HG02840 (cell line): Measurements from ENCODE around the gene MED12L.
"Not testable (repeated sequence)": the region's sequence is repeated elsewhere in the genome, so short reads cannot be mapped to it uniquely, and the experiment has no call there.

Experiments used
- ATAC-seq: cut with Tn5 transposase; IDR thresholded peaks from one replicate; pipeline ENCODE4 v1.9.1; 2021; ENCODE audit warnings: mild to moderate bottlenecking, moderate library complexity, moderate number of reproducible peaks; ENCODE audit not compliant: unreplicated experiment, low FRiP score

Gene MED12L

GRCh38 chr3:151085227-151085888 lies at the start of gene MED12L:
Gene MED12L (plus strand): TSS chr3:151085664. CDS start chr3:151086927, 1,263 bp downstream.
- peak; percentile 49 for ATAC-seq

- ATAC-seq: no peak
Measured at GRCh38 chr3:151037746-151038477, 47.6 kb upstream of the MED12L start.

DNA sequence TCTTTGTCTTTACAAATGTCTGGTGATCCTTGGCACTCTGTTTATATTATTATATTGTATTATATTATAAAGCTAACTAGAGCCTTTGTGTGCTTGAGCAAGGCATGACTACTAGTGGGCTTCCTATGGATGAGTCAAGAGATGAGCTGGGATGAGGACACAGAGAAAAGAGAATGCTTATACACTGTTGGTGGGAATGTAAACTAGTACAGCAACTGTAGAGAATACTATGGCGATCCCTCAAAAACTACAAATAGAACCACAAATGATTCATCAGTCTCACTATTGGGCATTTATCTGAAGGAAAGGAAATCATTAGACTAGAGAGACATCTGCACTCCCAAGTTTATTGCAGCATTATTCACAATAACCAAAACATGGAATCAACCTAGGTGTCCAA lies 40.8 kb upstream of the MED12L start:
- ATAC-seq: no peak

GRCh38 chr3:151047636-151048035 lies 37.8 kb upstream of the MED12L start:
- no peak for ATAC-seq

DNA sequence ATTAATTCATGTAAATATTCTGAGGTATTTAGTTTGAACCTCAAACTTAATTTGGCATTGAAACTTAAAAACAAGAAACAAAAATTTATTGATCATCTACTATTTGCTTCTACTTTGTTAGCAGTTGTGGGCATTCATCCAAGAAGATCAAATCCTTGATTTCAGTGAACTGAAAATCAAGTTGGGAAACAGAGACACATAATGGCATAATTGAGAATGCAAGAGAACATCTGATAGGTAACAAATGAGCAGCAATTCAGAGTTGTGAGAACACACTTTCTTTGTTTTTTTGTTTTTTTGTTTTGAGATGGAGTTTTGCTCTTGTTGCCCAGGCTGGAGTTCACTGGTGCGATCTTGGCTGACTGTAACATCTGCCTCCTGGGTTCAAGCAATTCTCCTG lies 33.9 kb upstream of the MED12L start:
- no peak for ATAC-seq

DNA sequence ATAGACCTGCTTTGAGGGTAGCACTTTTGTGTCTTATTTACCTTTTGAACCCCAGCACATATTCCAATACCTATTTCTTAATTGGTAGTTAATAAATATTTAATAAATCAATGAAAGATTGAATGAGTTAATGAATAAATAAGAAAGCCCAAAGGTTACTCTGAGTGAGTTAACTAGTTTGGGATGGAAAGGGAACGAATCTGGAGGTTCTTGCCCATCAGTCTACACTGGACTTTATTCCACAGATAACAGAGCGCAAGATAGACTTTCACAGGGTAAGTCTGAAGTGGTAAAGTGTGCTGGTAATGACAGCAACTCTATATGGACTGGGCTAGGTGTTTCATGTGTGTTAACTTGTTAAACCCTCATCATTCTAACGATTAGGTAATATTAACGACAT lies 33.1 kb upstream of the MED12L start:
- ATAC-seq: no peak

DNA sequence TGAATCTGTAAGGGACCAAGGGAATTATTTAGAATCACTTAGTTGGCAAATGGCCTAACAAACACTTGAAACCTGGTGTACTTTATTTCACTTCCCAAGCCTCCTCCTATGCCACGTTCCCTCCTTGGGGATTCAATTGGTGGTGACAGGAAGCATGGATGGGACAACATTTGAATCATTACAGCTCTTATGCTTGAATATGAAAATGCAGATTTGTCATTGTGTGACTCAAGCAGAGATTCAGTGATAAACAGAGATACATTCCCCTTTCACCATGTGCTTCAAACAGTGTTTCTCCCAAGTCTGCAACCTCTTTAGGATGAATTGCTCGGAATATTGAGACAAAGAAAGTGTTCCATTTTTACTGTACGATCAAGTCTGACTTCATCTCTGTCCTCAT lies 32.7 kb upstream of the MED12L start:
- no peak for ATAC-seq

- ATAC-seq: no peak
Measured at GRCh38 chr3:151058740-151059139, 26.7 kb upstream of the MED12L start.

- ATAC-seq: no peak
Measured at GRCh38 chr3:151062611-151063010, 22.9 kb upstream of the MED12L start.

GRCh38 chr3:151067158-151067557 lies 18.3 kb upstream of the MED12L start:
- ATAC-seq: no peak

GRCh38 chr3:151072842-151073241 lies 12.6 kb upstream of the MED12L start:
- not testable (repeated sequence) for ATAC-seq

DNA sequence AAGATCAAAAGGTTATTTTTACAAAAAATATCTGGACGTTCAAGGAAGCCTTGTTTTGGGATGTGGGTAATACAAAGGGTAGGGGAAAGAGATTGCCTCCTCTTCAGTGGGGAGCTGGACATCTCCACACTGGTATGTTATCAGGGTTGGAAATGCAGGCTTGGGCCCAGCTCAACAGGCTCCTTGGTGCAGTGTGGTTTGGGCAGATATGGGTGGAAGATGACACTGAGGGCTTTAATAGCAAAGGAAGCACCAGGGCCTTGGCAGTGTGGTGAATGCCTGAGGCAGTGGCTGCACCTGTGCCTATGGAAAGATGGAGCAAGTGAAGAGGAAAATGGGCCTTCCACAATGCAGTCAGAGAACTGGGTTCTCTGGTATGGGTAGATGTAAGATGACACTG lies 11.2 kb upstream of the MED12L start:
- no peak for ATAC-seq

- ATAC-seq: no peak
Measured at GRCh38 chr3:151075869-151076562, 9.4 kb upstream of the MED12L start.

DNA sequence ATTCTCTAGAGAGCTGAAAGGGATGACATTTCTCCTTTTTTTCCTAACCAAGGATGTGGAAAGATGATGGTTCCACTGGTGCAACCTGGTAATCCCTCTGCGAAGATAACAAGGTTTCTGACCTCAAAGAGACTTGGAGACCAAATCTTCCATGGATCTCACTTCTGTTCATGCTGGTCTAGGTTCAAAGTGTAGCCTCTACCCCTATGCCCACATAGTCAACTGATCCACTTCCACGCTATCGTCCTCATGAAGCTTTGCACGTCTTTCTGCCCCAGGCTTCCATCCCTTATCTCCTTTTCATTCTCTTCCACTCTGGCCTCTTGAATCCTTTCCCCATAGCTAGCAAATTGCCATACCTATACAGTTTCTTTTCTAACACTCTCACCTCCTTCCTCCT lies 8.8 kb upstream of the MED12L start:
- no peak for ATAC-seq

DNA sequence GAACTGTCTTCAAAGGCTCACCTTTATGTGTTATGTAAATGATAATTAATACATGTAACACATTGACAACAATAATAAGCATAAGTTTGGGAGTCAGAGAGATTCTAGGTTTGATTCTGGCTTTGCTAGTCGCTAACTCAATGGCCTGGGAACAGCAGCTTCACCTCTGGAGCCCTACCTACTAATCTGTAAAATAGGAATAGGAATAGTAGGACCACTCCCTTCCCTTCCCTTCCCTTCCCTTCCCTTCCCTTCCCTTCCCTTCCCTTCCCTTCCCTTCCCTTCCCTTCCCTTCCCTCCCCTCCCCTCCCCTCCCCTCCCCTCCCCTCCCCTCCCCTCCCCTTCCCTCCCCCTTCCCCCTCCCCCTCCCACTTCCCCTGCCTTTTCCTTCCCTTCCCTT lies 4.4 kb upstream of the MED12L start:
- not testable (repeated sequence) for ATAC-seq

DNA sequence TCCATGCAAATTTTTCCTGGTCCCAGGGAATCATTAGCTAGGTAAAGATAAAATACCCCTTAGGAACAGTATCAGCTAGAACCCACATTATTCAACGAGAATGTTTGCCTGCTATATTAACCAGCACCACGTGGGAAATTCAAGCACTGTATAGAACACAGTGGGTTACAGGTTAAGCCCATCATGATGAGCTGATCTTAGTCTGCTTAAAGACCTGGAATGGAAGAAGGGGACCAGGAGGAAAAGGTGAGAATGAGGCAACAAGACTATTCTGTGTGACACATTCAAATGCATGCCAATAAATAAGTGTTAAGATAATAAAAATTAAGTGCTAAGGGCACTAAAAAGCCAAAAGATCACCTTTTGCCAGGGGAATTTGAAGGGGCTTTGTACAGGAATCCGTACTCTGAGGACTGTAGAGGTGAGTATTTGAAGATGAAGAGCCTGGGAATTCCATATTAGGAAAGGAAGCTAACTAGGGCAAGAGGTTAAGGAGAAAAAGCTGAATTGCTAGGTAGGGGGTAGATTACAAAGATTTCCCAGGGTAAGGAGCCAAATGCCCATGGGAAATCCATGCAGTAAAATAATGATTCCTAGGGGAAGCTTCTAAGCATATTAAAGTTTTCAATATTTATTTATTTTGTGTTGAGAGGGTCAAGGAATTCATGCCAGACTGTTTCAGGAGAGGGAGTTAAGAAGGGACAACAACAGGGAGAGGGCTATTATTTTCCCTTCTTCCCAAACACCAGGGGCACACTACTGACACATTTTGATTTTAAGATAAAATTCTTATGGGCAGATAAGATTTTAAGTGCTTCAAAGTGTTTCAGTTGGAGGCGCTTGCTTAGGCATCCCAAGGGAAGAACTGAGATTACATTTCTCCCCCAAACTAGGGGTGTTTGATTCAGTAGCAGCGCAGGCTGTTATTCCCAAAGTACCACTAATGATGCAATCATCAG lies 2.3 kb upstream of the MED12L start:
- no peak for ATAC-seq

DNA sequence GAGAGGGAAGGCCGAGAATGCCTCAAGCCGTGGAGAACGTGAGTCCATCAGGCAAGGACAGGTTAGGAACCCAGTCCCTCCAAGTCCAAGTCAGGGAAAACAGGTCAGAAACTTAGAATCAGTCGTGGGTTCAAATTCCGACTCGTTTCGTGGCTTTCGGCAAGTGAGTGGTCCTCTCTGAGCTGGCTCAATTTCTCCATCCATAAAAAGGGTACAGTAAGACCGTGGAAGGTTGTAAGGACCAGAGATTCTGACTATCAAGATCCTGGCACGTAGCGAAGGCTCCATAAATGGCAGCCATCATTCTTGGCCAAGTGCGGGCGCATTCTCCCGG lies 604 bp upstream of the MED12L start:
- no peak for ATAC-seq

DNA sequence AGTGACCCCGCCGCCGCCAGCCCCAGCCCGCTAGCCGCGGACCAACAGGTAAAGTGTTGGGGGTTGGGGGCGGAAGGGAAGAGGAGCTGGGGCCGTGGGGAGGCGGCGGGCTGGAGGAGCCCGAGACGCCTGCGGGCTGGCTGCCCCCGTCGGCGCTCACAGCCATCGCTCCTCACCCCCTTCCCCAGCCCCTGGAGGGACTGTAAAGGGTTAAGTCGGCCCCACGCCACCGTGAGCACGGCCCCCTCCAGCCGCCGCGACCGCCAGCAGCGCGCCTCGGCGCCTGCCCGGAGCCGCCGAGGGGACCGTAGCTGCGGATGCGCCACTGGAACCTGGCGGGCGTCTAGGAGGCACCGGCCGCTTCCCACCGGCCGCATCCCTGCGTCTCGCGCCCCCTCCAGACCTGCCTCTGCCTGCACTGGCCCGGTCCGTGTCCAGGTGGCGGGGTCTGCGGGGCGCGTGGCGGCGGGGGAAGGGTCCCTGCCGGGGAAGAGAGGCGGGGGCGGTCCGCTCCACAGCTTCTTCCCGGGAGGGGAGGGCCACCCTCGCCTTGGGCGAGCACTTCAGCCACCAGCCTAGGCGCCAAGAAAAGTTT lies 522 bp downstream of the MED12L start:
- ATAC-seq: peak; percentile 12

GRCh38 chr3:151086484-151087456 lies 1.3 kb downstream of the MED12L start:
- peak; percentile 69 for ATAC-seq
